H1 (cell line): ENCODE data around the gene ITGA5. TPM values are rescaled to one million over a fixed set of nuclear protein-coding genes. Genes with fewer than 3 reads are reported as not detected.
A peak's percentile ranks its signal among the peaks of the same experiment; 100 is the strongest.

Experiments
- CTCF ChIA-PET: fragments of 300-600 bp; sonication (Branson Sonifier 250); formaldehyde crosslinking; loops from one replicate; lab custom pipeline; 2021; ENCODE audit not compliant: partially characterized antibody; lab: Charles Lee
- POLR2A ChIA-PET: fragments of 300-600 bp; sonication (Branson Sonifier 250); formaldehyde crosslinking; loops from one replicate; lab custom pipeline; 2021; ENCODE audit warnings: inconsistent platforms; ENCODE audit not compliant: partially characterized antibody; lab: Charles Lee
- DNase-seq, 2 experiments: peaks; one replicate each; pipeline versions ENCODE4 v3.0.0 to v3.0.0-alpha.2; 2010 to 2022; ENCODE audit warnings: low spot score in 2 of 2, low read depth in 1 of 2, mixed read lengths in 1 of 2
- FAIRE-seq: peaks from 2 replicates; lab custom pipeline; 2011; peaks lifted over from hg19 to GRCh38; lab: Jason Lieb, UNC
- H2AFZ ChIP-seq: 2 replicates; pipeline ENCODE4 v1.8.1; 2012; ENCODE audit warnings: low read length, inconsistent platforms
- H2AK5ac ChIP-seq: 2 replicates; pipeline ENCODE4 v1.6.1; 2013; ENCODE audit warnings: low read depth, low read length
- H2BK120ac ChIP-seq: replicated peaks from 2 replicates; pipeline ENCODE3; 2013; ENCODE audit warnings: low read depth, low read length, inconsistent platforms
- H2BK12ac ChIP-seq: 2 replicates; pipeline ENCODE4 v1.6.1; 2013; ENCODE audit warnings: low read depth, low read length
- H2BK15ac ChIP-seq: 2 replicates; pipeline ENCODE4 v1.6.1; 2013; ENCODE audit warnings: low read length
- H2BK20ac ChIP-seq: 2 replicates; pipeline ENCODE4 v1.6.1; 2013; ENCODE audit warnings: low read length
- H2BK5ac ChIP-seq: 2 replicates; pipeline ENCODE4 v1.6.1; 2013; ENCODE audit warnings: low read depth, low read length
- H3K14ac ChIP-seq: 2 replicates; pipeline ENCODE4 v1.6.1; 2013; ENCODE audit warnings: inconsistent platforms; ENCODE audit not compliant: insufficient read length
- H3K18ac ChIP-seq: 2 replicates; pipeline ENCODE4 v1.6.1; 2013; ENCODE audit warnings: low read length; ENCODE audit errors: extremely low read depth
- H3K23ac ChIP-seq: 2 replicates; pipeline ENCODE4 v1.6.1; 2013; ENCODE audit warnings: inconsistent platforms; ENCODE audit not compliant: insufficient read length
- H3K23me2 ChIP-seq: 2 replicates; pipeline ENCODE4 v1.6.1; 2013; ENCODE audit warnings: low read depth, low read length
- H3K27ac ChIP-seq: 2 replicates; pipeline ENCODE4 v1.6.1; 2011; ENCODE audit warnings: low read depth, low read length, inconsistent platforms
- H3K27me3 ChIP-seq, 4 experiments: replicated peaks in 1 of 4; 1 replicate in 1 of 4; 2 replicates in 3 of 4; pipeline versions ENCODE4 v1.6.1 to v1.8.1; 2011 to 2013; ENCODE audit warnings: low read length in 3 of 4, mild to moderate bottlenecking in 3 of 4, inconsistent platforms in 2 of 4, mixed read lengths in 2 of 4, moderate library complexity in 1 of 4; ENCODE audit not compliant: control insufficient read depth in 3 of 4, insufficient read depth in 3 of 4; ENCODE audit errors: extremely low read depth in 1 of 4
- H3K36me3 ChIP-seq, 4 experiments: 2 replicates each; pipeline versions ENCODE4 v1.6.1 to v1.8.1; 2011 to 2013; ENCODE audit warnings: mild to moderate bottlenecking in 4 of 4, low read length in 3 of 4, moderate library complexity in 2 of 4, control low read depth in 1 of 4, inconsistent platforms in 1 of 4; ENCODE audit not compliant: insufficient read depth in 4 of 4, control insufficient read depth in 2 of 4
- H3K4ac ChIP-seq: replicated peaks from 2 replicates; pipeline ENCODE3; 2013; ENCODE audit warnings: low read length, low read depth, mixed read lengths, inconsistent platforms; ENCODE audit not compliant: insufficient read length
- H3K4me1 ChIP-seq, 4 experiments: replicated peaks in 1 of 4; 1 replicate in 1 of 4; 2 replicates in 3 of 4; pipeline versions ENCODE4 v1.6.1 to v1.8.1; 2011 to 2013; ENCODE audit warnings: low read length in 3 of 4, inconsistent platforms in 2 of 4, mixed read lengths in 1 of 4; ENCODE audit not compliant: insufficient read depth in 4 of 4, control insufficient read depth in 3 of 4
- H3K4me2 ChIP-seq, 2 experiments: 2 replicates each; pipeline versions ENCODE4 v1.6.1 to v1.8.1; 2011 to 2013; ENCODE audit warnings: low read depth in 2 of 2, low read length in 2 of 2, control low read depth in 1 of 2, inconsistent platforms in 1 of 2, mild to moderate bottlenecking in 1 of 2; ENCODE audit not compliant: insufficient read depth in 1 of 2
- H3K4me3 ChIP-seq, 4 experiments: fragments of 200-600, 300-600 bp in 1 of 4; sonication (generic), shearing (Covaris generic), sonication (Bioruptor Twin) in 1 of 4; 2 replicates each; pipeline versions ENCODE4 v1.5.1 to v1.8.1; 2011 to 2016; ENCODE audit warnings: low read length in 4 of 4, low read depth in 3 of 4, control low read depth in 2 of 4, inconsistent platforms in 2 of 4, mild to moderate bottlenecking in 2 of 4, mixed read lengths in 1 of 4, moderate library complexity in 1 of 4; ENCODE audit not compliant: insufficient read depth in 2 of 4; ENCODE audit errors: extremely low read depth in 1 of 4
- H3K56ac ChIP-seq: replicated peaks from 2 replicates; pipeline ENCODE3; 2013; ENCODE audit warnings: low read depth, mild to moderate bottlenecking, mixed read lengths, low read length, inconsistent platforms; ENCODE audit not compliant: insufficient read length
- H3K79me1 ChIP-seq: 2 replicates; pipeline ENCODE4 v1.6.1; 2013; ENCODE audit warnings: low read depth, low read length, control low read depth
- H3K79me2 ChIP-seq, 2 experiments: 2 replicates each; pipeline versions ENCODE4 v1.6.1 to v1.8.1; 2012 to 2013; ENCODE audit warnings: low read length in 2 of 2, mild to moderate bottlenecking in 2 of 2, inconsistent platforms in 1 of 2; ENCODE audit not compliant: insufficient read depth in 2 of 2, control insufficient read depth in 1 of 2
- H3K9ac ChIP-seq, 4 experiments: replicated peaks in 1 of 4; 1 replicate in 1 of 4; 2 replicates in 3 of 4; pipeline versions ENCODE4 v1.6.1 to v1.8.1; 2011 to 2013; ENCODE audit warnings: low read depth in 3 of 4, low read length in 3 of 4, control low read depth in 2 of 4, mild to moderate bottlenecking in 2 of 4, moderate library complexity in 2 of 4, inconsistent platforms in 1 of 4; ENCODE audit errors: extremely low read depth in 1 of 4
- H3K9me3 ChIP-seq, 2 experiments: 2 replicates each; pipeline versions ENCODE4 v1.6.1 to v1.8.1; 2012 to 2013; ENCODE audit warnings: mild to moderate bottlenecking in 2 of 2, moderate library complexity in 2 of 2, control low read depth in 1 of 2, inconsistent platforms in 1 of 2, low read depth in 1 of 2, low read length in 1 of 2, mixed read lengths in 1 of 2; ENCODE audit not compliant: insufficient read depth in 2 of 2
- H4K20me1 ChIP-seq, 2 experiments: replicated peaks in 1 of 2; 2 replicates each; pipeline versions ENCODE3 to v1.8.1; 2011 to 2013; ENCODE audit warnings: inconsistent platforms in 2 of 2, low read length in 2 of 2, mild to moderate bottlenecking in 1 of 2; ENCODE audit not compliant: insufficient read depth in 2 of 2, control insufficient read depth in 1 of 2
- H4K5ac ChIP-seq: 2 replicates; pipeline ENCODE4 v1.6.1; 2013; ENCODE audit warnings: low read length, low read depth, mixed read lengths, inconsistent platforms; ENCODE audit not compliant: insufficient read length
- H4K8ac ChIP-seq: 2 replicates; pipeline ENCODE4 v1.8.0; 2013; ENCODE audit warnings: mild to moderate bottlenecking, moderate library complexity, low read length, inconsistent platforms; ENCODE audit not compliant: insufficient read depth; ENCODE audit errors: extremely low read depth
- H4K91ac ChIP-seq: replicated peaks from 2 replicates; pipeline ENCODE3; 2013; ENCODE audit warnings: low read length, mixed read lengths, inconsistent platforms; ENCODE audit not compliant: insufficient read length
- BACH1 ChIP-seq: IDR thresholded peaks from 2 replicates; pipeline ENCODE4 v1.6.1; 2012; ENCODE audit warnings: low read length, improper control_type of control experiment
- CBX5 ChIP-seq: fragments of 300-800, 300-1000 bp; sonication (generic); IDR thresholded peaks from 2 replicates; pipeline ENCODE4 v1.7.1; 2016; ENCODE audit warnings: antibody characterized with exemption, low read length, low read depth
- CHD1 ChIP-seq: IDR thresholded peaks from 2 replicates; pipeline ENCODE4 v1.6.1; 2012; ENCODE audit warnings: low read depth, low read length, improper control_type of control experiment
- CREB1 ChIP-seq: IDR thresholded peaks from 2 replicates; pipeline ENCODE4 v1.6.1; 2012; ENCODE audit warnings: inconsistent platforms
- CTBP2 ChIP-seq: IDR thresholded peaks from 2 replicates; pipeline ENCODE4 v1.7.0; 2011; ENCODE audit warnings: borderline replicate concordance, mild to moderate bottlenecking, moderate library complexity, mixed read lengths, low read length; ENCODE audit not compliant: insufficient read depth, insufficient read length
- EP300 ChIP-seq, 2 experiments: IDR thresholded peaks; 1 replicate in 1 of 2; 2 replicates in 1 of 2; pipeline ENCODE4 v1.6.1; 2011 to 2012; ENCODE audit warnings: low read depth in 2 of 2, low read length in 2 of 2, mild to moderate bottlenecking in 2 of 2, borderline replicate concordance in 1 of 2, inconsistent platforms in 1 of 2, moderate library complexity in 1 of 2
- FOSL1 ChIP-seq: IDR thresholded peaks from 2 replicates; pipeline ENCODE4 v1.6.1; 2011; ENCODE audit warnings: mild to moderate bottlenecking, low read depth, low read length, moderate library complexity; ENCODE audit not compliant: insufficient read depth
- POLR2AphosphoS5 ChIP-seq: IDR thresholded peaks from 2 replicates; pipeline ENCODE4 v1.6.1; 2011; ENCODE audit warnings: low read depth, low read length
- RXRA ChIP-seq: IDR thresholded peaks from 2 replicates; pipeline ENCODE4 v1.6.1; 2011; ENCODE audit warnings: low read depth, mild to moderate bottlenecking, low read length, moderate library complexity; ENCODE audit not compliant: insufficient read depth
- SIN3A ChIP-seq, 2 experiments: IDR thresholded peaks in 1 of 2; conservative IDR thresholded peaks in 1 of 2; 2 replicates each; pipeline ENCODE4 v1.6.1; 2011 to 2012; ENCODE audit warnings: low read length in 2 of 2, improper control_type of control experiment in 1 of 2, low read depth in 1 of 2, mild to moderate bottlenecking in 1 of 2
- SP2 ChIP-seq: IDR thresholded peaks from 2 replicates; pipeline ENCODE4 v1.6.1; 2012; ENCODE audit warnings: mild to moderate bottlenecking, low read length, inconsistent platforms
- TCF12 ChIP-seq: IDR thresholded peaks from 2 replicates; pipeline ENCODE4 v1.6.1; 2011; ENCODE audit warnings: low read depth, mild to moderate bottlenecking, low read length
- TEAD4 ChIP-seq: IDR thresholded peaks from 2 replicates; pipeline ENCODE4 v1.6.1; 2012; ENCODE audit warnings: low read depth, low read length, inconsistent platforms, mixed read lengths
- WGBS, 2 experiments: shearing (Covaris generic) in 1 of 2; methylation state at CpG; one replicate each; pipeline versions ENCODE4 v1.1.6 to v1.1.7; 2013 to 2015; ENCODE audit warnings: low lambda C conversion rate in 2 of 2, mixed read lengths in 2 of 2, inconsistent platforms in 1 of 2, low coverage in 1 of 2, missing lambda C conversion rate in 1 of 2; ENCODE audit not compliant: insufficient replicate concordance in 2 of 2, insufficient coverage in 1 of 2, insufficient read length in 1 of 2; ENCODE audit errors: extremely low coverage in 1 of 2, missing lambda C conversion rate in 1 of 2; 5-methylcytosine and 5-hydroxymethylcytosine counted together
- polyA plus RNA-seq, 7 experiments: library from polyadenylated mRNA; depleted of rRNA in 3 of 7; stranded (reverse) in 5 of 7; unstranded in 2 of 7; fragments of >200 nt in 5 of 7; fragments of 200-250 nt in 2 of 7; gene quantifications; 1 replicate in 5 of 7; 2 replicates in 1 of 7; 4 replicates in 1 of 7; pipeline versions ENCODE4 v1.2.1 to v1.2.3, GENCODE V29; 2011 to 2013; ENCODE audit warnings: missing spikeins in 2 of 7, mixed read lengths in 2 of 7
- total RNA-seq: library from RNA; stranded (reverse); fragmentation: NEBNext Ultra II Directional; extraction: Animal tissue kit (Norgen Biotek cat#: 25700); gene quantifications from 2 replicates; pipeline ENCODE4 v1.2.1, GENCODE V29; 2021

Gene ITGA5
- total and polyA plus RNA-seq, 2 of the 8 experiments (the other 6 are each of a cell fraction or from before 2014, with no cell fraction given), result 11.6 to 19.4 TPM

DNA sequence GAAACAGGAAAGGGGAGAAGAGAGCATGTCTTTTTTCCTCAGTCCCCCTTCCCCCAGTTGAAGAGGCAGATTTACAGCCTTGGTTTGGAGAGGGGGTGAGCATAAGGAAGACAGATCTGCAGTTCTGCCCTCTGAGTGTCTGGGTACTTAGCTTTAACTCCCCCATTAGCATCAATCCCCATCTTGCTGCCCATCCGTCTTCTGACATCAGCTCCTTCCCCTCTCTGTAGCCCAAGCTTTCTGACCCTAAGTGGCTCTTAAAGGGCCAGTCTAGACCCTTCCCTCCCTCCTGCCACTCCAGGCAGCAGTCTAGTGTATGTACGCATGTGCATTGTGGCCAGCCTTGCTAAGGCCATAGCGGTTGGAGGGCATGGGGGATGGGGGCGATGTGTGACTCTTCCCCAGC lies 62.1 kb downstream of the ITGA5 start:
- Histone ChIP-seq H3K9me3 (no peaks in the 10 kb centered on the region), H3K23me2 (peaks cover 15% of the 10 kb centered on the region), H2BK120ac (peak overlapping the region; percentile 16), H3K23ac (no peak overlapping the region), H3K4me3 (peak overlapping the region in 1 of 4 experiments; percentile 78; a peak in 2 of 8 replicates), H3K4me1 (peaks cover 28 to 60% (median 32%) of the 10 kb centered on the region in 4 experiments), H3K79me1 (no peaks in the 10 kb centered on the region), H3K79me2 (no peaks in the 10 kb centered on the region), H4K8ac (no peak overlapping the region), H3K14ac (no peak overlapping the region), H3K27me3 (no peaks in the 10 kb centered on the region; a peak in 1 of 7 replicates), H2BK20ac (peak overlapping the region; percentile 8; the same call in 1 of the 2 replicates), H2AK5ac (peak overlapping the region; percentile 84; the same call in 1 of the 2 replicates), H2BK15ac (peak overlapping the region; percentile 24; the same call in 1 of the 2 replicates), H2BK5ac (peak overlapping the region; percentile 45; the same call in 1 of the 2 replicates), H3K4ac (no peak overlapping the region), H3K18ac (peak overlapping the region; percentile 78; the same call in 1 of the 2 replicates), H3K27ac (no peak overlapping the region), H3K56ac (no peak overlapping the region), H2AFZ (no peak overlapping the region), H3K36me3 (no peaks in the 10 kb centered on the region), H3K4me2 (peak overlapping the region; percentile 39 to 88), H4K20me1 (no peaks in the 10 kb centered on the region), H4K5ac (no peak overlapping the region), H4K91ac (peak overlapping the region; percentile 38), H3K9ac (no peak overlapping the region), H2BK12ac (peak overlapping the region; percentile 65; the same call in 1 of the 2 replicates)
- ChIA-PET CTCF (interaction anchor here (0.5 to 9.2 kb wide), 15 partner anchors 11 to 348 kb away, joined by 3 to 348 read pairs (median 8); partner anchors contain the start of genes COPZ1, HOXC8, NFE2 and ZNF385A), POLR2A (interaction anchor here (0.6 to 9.2 kb wide), 15 partner anchors 10 to 141 kb away, joined by 3 to 133 read pairs (median 6); partner anchors contain the start of genes CBX5, COPZ1 and HNRNPA1)
- TF ChIP-seq CHD1 (no peak), SIN3A (conservative IDR thresholded peaks at IDR 0.05 in 1 of 2, IDR thresholded peaks at IDR 0.05 in 1 of 2; ENCODE audit: low read depth in 1 of 2, low read length in 2 of 2) (no peak), EP300 (IDR thresholded peaks at IDR 0.05; ENCODE audit: borderline replicate concordance in 1 of 2, low read depth in 2 of 2, low read length in 2 of 2) (no peak), CREB1 (no peak), SP2 (no peak), FOSL1 (no peak), TEAD4 (no peak), POLR2AphosphoS5 (no peak), CTBP2 (no peak), BACH1 (no peak), RXRA (no peak), TCF12 (no peak), CBX5 (no peak)
- 66% methylated on average over 4 of the region's 4 CpGs; no CpG with 5 or more reads in 1 of the 2 experiments for WGBS, 2 experiments
- FAIRE-seq, result no peak
- DNase-seq, result peak in 1 of 2 experiments; percentile 49
